HepG2 (cell line): ENCODE results near the gene WNT5A.

Experiments
- POLR2A ChIP-seq, 2 experiments: IDR thresholded peaks; 2 replicates each; pipeline ENCODE4 v1.6.1; 2011; ENCODE audit warnings: low read depth in 2 of 2, low read length in 2 of 2, mild to moderate bottlenecking in 1 of 2, moderate library complexity in 1 of 2; ENCODE audit not compliant: insufficient read depth in 1 of 2
- SMAD1 ChIP-seq: sonication (generic); formaldehyde crosslinking; IDR thresholded peaks from 2 replicates; pipeline ENCODE4 v1.4.0; 2020; ENCODE audit warnings: missing genetic modification reagents, low read depth, mild to moderate bottlenecking, borderline replicate concordance
- TBL1XR1 ChIP-seq: fragments of 150-350 bp; IDR thresholded peaks from 2 replicates; pipeline ENCODE4 v1.6.1; 2014; ENCODE audit warnings: borderline replicate concordance, low read length; ENCODE audit not compliant: partially characterized antibody
- ZBTB7B ChIP-seq: sonication (generic); formaldehyde crosslinking; IDR thresholded peaks from 2 replicates; pipeline ENCODE4 v1.4.0; 2020; ENCODE audit warnings: missing genetic modification reagents
- ZSCAN31 ChIP-seq: sonication (generic); formaldehyde crosslinking; IDR thresholded peaks from 2 replicates; pipeline ENCODE4 v1.5.0; 2020; ENCODE audit warnings: low read depth, mild to moderate bottlenecking, missing genetic modification reagents
- TF ChIP-seq, protein P1 (sequence below): fragments of 450-650 bp; IDR thresholded peaks from 2 replicates; pipeline ENCODE4 v1.6.1; 2016
- TF ChIP-seq, protein P2 (sequence below), 2 experiments: sonication (generic) in 1 of 2; formaldehyde crosslinking in 1 of 2; IDR thresholded peaks; 2 replicates each; pipeline versions ENCODE4 v1.5.1 to v1.6.1; 2011 to 2020; ENCODE audit warnings: borderline replicate concordance in 1 of 2, low read depth in 1 of 2, low read length in 1 of 2, mild to moderate bottlenecking in 1 of 2, missing genetic modification reagents in 1 of 2, moderate library complexity in 1 of 2
- TF ChIP-seq, protein P3 (sequence below): sonication (generic); formaldehyde crosslinking; IDR thresholded peaks from 2 replicates; pipeline ENCODE4 v1.4.0; 2020; ENCODE audit warnings: missing genetic modification reagents, mild to moderate bottlenecking, borderline replicate concordance

DNA sequence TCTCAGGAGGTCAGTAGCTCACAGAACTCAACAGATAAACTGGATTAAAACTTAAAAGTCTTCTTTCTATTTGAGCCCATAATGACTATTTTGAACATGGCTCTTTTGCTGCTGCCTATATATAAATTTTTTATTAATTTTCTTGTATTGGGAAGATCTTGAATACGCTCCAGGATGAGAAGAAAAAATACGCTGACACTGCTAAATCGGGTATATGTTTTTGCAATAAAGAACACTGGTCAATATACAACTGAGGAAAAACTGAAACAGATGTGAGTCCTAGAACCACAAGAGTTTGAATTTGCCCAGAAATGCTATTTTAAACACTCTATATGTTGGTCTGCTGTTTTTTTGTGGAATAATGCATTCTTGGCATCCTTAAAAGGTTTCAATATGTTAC is 20.6 kb downstream of the WNT5A start:
- TF ChIP-seq ZSCAN31 (CRISPR knock-in tag) (no peak), TBL1XR1 (no peak), ZBTB7B (CRISPR knock-in tag) (no peak), POLR2A (IDR thresholded peaks at IDR 0.05; ENCODE audit: insufficient read depth in 1 of 2, low read depth in 2 of 2, low read length in 2 of 2) (no peak), SMAD1 (no peak)
- TF ChIP-seq, protein P1, sequence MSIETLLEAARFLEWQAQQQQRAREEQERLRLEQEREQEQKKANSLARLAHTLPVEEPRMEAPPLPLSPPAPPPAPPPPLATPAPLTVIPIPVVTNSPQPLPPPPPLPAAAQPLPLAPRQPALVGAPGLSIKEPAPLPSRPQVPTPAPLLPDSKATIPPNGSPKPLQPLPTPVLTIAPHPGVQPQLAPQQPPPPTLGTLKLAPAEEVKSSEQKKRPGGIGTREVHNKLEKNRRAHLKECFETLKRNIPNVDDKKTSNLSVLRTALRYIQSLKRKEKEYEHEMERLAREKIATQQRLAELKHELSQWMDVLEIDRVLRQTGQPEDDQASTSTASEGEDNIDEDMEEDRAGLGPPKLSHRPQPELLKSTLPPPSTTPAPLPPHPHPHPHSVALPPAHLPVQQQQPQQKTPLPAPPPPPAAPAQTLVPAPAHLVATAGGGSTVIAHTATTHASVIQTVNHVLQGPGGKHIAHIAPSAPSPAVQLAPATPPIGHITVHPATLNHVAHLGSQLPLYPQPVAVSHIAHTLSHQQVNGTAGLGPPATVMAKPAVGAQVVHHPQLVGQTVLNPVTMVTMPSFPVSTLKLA = no peak
- TF ChIP-seq, protein P2, sequence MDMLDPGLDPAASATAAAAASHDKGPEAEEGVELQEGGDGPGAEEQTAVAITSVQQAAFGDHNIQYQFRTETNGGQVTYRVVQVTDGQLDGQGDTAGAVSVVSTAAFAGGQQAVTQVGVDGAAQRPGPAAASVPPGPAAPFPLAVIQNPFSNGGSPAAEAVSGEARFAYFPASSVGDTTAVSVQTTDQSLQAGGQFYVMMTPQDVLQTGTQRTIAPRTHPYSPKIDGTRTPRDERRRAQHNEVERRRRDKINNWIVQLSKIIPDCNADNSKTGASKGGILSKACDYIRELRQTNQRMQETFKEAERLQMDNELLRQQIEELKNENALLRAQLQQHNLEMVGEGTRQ (IDR thresholded peaks at IDR 0.05; ENCODE audit: low read depth, low read length) = no peak
- TF ChIP-seq, protein P2 (CRISPR knock-in tag; IDR thresholded peaks at IDR 0.05; ENCODE audit: borderline replicate concordance) = no peak
- TF ChIP-seq, protein P3, sequence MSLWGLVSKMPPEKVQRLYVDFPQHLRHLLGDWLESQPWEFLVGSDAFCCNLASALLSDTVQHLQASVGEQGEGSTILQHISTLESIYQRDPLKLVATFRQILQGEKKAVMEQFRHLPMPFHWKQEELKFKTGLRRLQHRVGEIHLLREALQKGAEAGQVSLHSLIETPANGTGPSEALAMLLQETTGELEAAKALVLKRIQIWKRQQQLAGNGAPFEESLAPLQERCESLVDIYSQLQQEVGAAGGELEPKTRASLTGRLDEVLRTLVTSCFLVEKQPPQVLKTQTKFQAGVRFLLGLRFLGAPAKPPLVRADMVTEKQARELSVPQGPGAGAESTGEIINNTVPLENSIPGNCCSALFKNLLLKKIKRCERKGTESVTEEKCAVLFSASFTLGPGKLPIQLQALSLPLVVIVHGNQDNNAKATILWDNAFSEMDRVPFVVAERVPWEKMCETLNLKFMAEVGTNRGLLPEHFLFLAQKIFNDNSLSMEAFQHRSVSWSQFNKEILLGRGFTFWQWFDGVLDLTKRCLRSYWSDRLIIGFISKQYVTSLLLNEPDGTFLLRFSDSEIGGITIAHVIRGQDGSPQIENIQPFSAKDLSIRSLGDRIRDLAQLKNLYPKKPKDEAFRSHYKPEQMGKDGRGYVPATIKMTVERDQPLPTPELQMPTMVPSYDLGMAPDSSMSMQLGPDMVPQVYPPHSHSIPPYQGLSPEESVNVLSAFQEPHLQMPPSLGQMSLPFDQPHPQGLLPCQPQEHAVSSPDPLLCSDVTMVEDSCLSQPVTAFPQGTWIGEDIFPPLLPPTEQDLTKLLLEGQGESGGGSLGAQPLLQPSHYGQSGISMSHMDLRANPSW (CRISPR knock-in tag) = no peak
